ENCODE results near the gene PIGU.

PIGU gene

DNA sequence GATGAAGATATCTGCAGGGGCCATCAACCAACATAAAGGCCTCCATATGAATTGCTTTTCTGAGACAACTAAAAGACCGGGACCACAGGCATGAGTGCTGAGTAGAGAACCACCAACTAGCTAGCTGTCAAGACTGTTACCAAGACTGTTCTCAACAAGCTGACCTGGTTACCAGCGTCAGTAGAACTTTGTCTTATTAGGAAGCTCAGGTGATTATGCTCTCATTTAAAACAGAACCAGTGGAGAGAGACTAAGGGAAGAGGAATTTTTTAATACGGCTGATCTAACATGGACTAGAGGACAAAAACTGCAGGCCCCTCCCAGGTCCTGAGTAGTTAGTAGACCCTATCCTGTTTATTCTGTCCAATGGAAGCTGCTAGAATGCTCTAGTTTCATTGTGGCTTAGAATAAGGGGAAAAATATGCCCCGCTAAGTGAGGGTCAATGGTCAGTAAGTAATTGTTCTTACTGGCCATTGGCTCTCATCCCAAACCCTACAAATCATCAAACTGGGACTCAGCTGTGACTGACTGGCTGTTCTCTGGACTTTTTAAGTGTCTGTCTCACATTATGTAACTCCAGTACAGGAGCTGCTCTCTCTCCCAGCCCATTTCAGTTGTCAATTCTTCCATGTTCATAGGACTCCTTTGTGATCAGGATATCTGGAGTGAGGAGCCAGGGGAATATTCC, 164.5 kb downstream of the PIGU start:
- DNase-seq (ENCODE audit: low read depth) = no peak

GRCh38 chr20:34511891-34512265, 165.0 kb downstream of the PIGU start:
- DNase-seq (ENCODE audit: low read depth) = no peak

DNA sequence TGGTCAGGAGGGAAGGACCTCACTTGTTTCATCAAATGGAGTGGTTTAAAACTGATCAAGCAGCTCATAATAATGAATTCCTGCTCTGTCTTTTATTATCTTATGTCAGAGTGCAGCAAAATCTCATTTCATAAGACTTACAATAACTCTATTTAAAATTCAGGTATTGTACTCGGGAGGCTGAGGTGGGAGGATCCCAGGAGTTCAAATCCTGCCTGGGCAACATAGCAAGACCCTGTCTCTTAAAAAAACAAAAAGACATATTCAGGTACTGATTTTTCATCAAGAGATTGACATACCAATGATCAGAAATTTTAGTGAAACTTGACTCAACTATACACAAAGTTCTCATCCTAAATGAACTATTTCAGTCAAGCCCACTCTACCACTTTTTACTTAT, 166.3 kb downstream of the PIGU start:
- DNase-seq (ENCODE audit: low read depth) = no peak

Data from T-helper 22 cell (primary cell).